Activated T-cell treated with anti-CD3 and anti-CD28 coated beads, Interleukin-2, amount 50 U/mL, for 24 hours (primary cell): ENCODE data around the gene KIZ.

Experiments
- DNase-seq: peaks from one replicate; pipeline ENCODE4 v3.0.0-alpha.2; 2020
- H3K27ac Mint-ChIP-seq: 2 replicates; pipeline ENCODE4 v1.8.0; 2020; ENCODE audit warnings: mild to moderate bottlenecking, mixed read lengths
- H3K27me3 Mint-ChIP-seq: 2 replicates; pipeline ENCODE4 v1.8.0; 2020; ENCODE audit warnings: mixed read lengths
- H3K36me3 Mint-ChIP-seq: 2 replicates; pipeline ENCODE4 v1.8.0; 2020; ENCODE audit warnings: low read depth, mixed read lengths
- H3K4me1 Mint-ChIP-seq: 2 replicates; pipeline ENCODE4 v1.8.0; 2020; ENCODE audit warnings: low read depth, mixed read lengths
- H3K4me3 Mint-ChIP-seq: 2 replicates; pipeline ENCODE4 v1.8.0; 2020; ENCODE audit warnings: mild to moderate bottlenecking, moderate library complexity, mixed read lengths
- H3K9me3 Mint-ChIP-seq: 2 replicates; pipeline ENCODE4 v1.8.0; 2020; ENCODE audit warnings: mixed read lengths

Gene KIZ, protein sequence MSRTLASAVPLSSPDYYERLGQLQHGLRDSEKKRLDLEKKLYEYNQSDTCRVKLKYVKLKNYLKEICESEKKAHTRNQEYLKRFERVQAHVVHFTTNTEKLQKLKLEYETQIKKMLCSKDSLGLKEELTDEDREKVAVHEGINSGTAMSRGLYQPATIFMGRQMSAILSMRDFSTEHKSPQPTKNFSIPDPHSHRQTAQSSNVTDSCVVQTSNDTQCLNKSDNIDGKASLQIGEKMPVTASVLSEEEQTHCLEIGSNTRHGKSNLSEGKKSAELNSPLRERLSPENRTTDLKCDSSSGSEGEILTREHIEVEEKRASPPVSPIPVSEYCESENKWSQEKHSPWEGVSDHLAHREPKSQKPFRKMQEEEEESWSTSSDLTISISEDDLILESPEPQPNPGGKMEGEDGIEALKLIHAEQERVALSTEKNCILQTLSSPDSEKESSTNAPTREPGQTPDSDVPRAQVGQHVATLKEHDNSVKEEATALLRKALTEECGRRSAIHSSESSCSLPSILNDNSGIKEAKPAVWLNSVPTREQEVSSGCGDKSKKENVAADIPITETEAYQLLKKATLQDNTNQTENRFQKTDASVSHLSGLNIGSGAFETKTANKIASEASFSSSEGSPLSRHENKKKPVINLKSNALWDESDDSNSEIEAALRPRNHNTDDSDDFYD

DNA sequence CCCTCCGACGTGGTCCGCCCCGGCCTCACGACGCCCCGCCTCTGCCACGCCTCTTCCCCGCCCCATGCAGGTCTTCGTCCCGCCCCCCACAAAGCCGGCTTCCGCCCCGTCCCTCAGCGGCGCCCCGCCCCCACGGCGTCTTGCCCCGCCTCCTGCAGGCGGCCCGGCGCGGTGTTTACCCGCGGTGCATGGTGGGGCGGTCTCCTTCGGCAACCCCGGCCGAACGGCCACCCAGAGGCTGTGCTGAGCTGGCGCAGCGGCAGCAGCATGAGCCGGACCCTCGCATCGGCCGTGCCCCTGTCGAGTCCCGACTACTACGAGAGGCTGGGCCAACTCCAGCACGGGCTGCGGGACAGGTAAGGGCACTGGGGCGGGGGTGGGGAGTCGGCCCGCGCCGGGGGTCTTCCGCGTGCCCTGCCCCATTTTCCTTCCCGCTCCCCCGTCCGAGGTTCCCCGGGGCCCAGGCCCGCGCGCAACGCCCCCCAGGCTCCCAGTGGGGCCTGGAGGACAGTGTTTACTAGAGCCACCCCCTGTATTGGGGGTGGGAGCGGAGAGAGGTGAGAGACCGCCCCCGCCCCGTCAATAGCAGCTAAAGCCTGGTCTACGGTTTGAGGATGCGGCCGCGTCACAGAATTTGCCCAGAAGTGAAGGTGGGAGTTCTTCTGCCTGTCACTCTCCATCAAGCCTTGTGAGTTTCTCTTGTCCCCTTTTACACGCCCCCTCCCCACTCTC is at the start of gene KIZ:
Gene KIZ (plus strand): TSS at position 234 of the 732 bp plus-strand sequence. CDS start 34 bp downstream, at position 268.
- peaks cover 31% of the 10 kb centered on the region for H3K4me1 Mint-ChIP-seq
- DNase-seq: peak; percentile 99
- H3K27me3 Mint-ChIP-seq: no peaks in the 10 kb centered on the region
- peak within 1 kb of the TSS; percentile 89 for H3K27ac Mint-ChIP-seq
- no peaks in the 10 kb centered on the region for H3K9me3 Mint-ChIP-seq
- peak within 1 kb of the TSS; percentile 87 for H3K4me3 Mint-ChIP-seq
- H3K36me3 Mint-ChIP-seq: peaks cover 6% of the 10 kb centered on the region

DNA sequence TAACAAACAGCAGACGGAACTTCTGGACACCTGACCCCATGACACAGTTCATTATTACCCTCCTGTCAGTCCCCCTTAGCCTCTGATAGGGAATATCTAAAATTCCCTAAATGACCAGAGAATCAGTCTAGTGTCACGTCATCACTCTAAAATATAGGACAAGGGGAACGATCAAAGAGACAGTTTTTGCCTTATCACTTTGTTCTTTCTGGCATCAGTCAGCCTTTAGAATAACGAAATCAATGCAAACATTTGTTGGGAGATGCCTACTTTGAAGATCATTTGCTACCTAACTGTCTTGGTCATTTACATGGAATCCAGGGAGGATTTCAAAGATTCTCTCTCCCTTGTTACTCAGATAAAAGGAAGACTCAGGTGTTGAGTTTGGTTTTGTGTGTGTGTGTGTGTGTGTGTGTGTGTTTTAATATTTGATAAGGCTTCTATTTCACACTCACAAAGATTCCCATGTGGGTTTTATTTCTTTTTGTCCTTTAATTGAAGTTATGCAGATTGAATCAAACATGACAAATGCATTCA is 48.0 kb upstream of the KIZ start:
- H3K9me3 Mint-ChIP-seq: no peaks in the 10 kb centered on the region
- no peaks in the 10 kb centered on the region for H3K36me3 Mint-ChIP-seq
- DNase-seq: no peak
- H3K27me3 Mint-ChIP-seq: peaks cover 52% of the 10 kb centered on the region
- no peak overlapping the region for H3K27ac Mint-ChIP-seq
- no peak overlapping the region for H3K4me3 Mint-ChIP-seq
- peaks cover 2% of the 10 kb centered on the region for H3K4me1 Mint-ChIP-seq

DNA sequence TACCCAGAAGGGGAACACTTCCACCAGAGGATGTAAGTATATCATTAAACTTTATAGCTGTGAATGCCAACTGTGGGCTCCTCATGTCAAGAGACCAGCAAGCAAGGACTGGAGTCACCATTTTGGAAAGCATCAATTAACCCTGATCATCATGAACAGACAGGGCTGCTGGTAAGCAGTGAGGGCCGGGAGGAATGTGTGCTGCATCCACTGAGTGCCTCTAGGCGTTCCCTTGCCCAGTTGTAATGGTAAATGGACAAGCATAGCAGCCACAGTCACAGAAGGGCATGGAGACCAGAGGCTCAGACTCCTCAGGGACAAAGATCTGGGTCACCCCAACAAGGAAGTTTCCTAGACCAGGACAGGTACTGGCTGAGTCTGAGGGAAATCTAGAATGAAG is 43.3 kb upstream of the KIZ start:
- no peaks in the 10 kb centered on the region for H3K36me3 Mint-ChIP-seq
- peaks cover 61% of the 10 kb centered on the region for H3K27me3 Mint-ChIP-seq

DNA sequence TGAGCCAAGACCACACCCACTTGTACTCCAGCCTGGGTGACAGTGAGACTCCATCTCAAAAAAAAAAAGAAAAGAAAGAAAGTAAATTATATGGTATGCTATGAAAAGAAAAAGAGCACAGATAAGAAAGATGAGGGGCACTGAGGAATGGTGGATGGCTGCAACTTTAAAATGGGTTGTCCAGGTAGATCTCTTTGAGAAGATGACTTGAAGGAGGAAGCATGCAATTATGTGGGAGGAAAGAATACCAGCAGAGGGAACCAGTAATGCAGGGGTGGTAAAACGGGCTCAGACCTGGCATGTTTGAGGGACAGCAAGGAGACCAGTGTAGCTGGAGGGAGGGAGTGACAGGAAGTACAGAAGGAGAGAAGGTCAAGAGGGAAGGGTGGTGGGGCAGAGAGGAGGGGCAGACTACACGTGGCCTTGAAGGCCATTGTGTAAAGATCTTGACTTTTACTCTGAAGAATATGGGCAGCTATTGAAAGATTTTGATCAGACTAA is 42.0 kb upstream of the KIZ start:
- no peaks in the 10 kb centered on the region for H3K9me3 Mint-ChIP-seq
- H3K27me3 Mint-ChIP-seq: peaks cover 62% of the 10 kb centered on the region
- H3K36me3 Mint-ChIP-seq: no peaks in the 10 kb centered on the region
- no peak overlapping the region for H3K27ac Mint-ChIP-seq
- no peaks in the 10 kb centered on the region for H3K4me1 Mint-ChIP-seq
- no peak for DNase-seq
- H3K4me3 Mint-ChIP-seq: no peak overlapping the region

More for the DNA sequence above, 43.3 kb upstream of the KIZ start:
- no peak overlapping the region for H3K27ac Mint-ChIP-seq
- no peaks in the 10 kb centered on the region for H3K4me1 Mint-ChIP-seq
- no peak overlapping the region for H3K4me3 Mint-ChIP-seq
- H3K9me3 Mint-ChIP-seq: no peaks in the 10 kb centered on the region
- DNase-seq: no peak

DNA sequence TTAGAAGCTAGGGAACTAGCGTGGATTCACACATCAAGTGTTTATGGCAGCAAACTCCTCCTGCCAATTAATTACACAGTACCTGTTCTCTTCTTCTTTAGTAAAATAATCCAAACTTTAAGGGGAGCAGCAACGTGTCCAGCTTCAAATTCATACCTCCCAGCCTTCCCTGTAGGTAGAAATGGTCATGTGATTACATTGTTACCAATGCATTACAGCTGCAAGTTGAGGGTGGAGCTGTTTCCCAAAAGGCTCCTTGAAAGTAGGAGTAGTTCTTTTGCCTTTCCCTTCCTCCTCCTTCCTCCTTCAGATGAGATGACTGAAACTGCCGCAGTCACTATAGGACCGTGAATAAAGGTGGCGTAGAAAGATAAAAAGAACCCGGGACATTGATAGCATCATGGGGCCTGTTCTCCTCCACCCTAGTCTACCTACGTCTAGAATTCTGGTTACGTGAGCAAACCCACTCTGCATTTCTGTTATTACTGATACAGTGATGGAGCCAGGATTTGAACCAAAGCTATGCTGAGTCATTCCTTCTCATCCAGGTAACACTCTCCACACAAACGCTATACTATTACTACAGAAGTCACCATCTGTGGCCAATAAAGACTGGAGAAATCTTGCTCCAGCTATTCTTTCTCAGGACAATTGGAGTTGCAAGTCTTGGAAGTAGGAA is 37.9 kb upstream of the KIZ start:
- peaks cover 76% of the 10 kb centered on the region for H3K27me3 Mint-ChIP-seq
- H3K27ac Mint-ChIP-seq: no peak overlapping the region
- H3K4me1 Mint-ChIP-seq: no peaks in the 10 kb centered on the region
- no peak overlapping the region for H3K4me3 Mint-ChIP-seq
- DNase-seq: no peak
- no peaks in the 10 kb centered on the region for H3K36me3 Mint-ChIP-seq
- H3K9me3 Mint-ChIP-seq: no peaks in the 10 kb centered on the region

DNA sequence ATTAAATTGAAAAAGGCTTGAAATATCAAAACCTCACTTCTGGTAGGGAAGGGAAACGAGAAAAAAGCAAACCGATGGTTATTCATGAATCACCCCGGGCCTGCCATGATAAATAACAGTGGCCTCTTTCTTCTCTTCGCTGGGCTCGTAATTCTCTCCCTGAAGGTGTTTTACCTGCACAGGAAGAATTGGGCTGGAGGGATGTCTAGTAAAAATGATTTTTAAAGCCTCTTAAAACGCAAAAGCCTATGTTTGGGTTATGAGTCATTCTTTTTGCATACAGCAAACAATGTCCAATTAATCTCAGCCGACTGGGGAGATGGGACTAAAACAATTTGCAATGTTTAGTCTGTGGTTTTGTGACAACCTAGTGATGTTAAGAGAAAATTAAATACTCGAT is 36.5 kb upstream of the KIZ start:
- Mint-ChIP-seq H3K4me1 (no peaks in the 10 kb centered on the region), H3K9me3 (no peaks in the 10 kb centered on the region), H3K27me3 (peaks cover 82% of the 10 kb centered on the region), H3K27ac (no peak overlapping the region), H3K4me3 (no peak overlapping the region), H3K36me3 (no peaks in the 10 kb centered on the region)
- no peak for DNase-seq

DNA sequence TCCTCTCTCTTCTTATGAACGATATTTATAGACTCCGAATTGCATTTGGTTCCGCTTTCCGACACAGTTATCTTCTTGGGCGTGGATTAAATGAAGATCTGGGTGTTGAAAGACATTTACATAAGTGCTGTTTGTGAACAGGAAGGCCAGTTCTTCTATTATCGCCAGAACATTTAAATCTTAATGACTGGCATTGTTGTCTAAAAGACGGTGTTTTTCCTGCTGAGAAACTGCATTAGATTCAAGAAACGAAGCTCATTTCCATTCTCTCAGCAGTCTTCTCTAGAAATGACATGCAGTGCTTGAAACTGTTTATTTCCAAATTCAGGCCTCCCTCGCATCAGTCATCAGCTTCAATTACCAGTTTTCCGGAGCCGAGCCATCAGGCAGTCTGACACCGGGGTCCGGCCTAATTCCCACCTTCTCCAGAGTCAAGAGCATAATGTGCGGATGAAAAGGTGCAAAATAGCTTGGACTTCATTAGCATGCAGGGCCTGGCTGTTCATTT is 35.7 kb upstream of the KIZ start:
- H3K4me3 Mint-ChIP-seq: no peak overlapping the region
- H3K27ac Mint-ChIP-seq: no peak overlapping the region
- no peaks in the 10 kb centered on the region for H3K4me1 Mint-ChIP-seq
- no peaks in the 10 kb centered on the region for H3K36me3 Mint-ChIP-seq
- DNase-seq: no peak
- H3K9me3 Mint-ChIP-seq: no peaks in the 10 kb centered on the region
- peaks cover 82% of the 10 kb centered on the region for H3K27me3 Mint-ChIP-seq

DNA sequence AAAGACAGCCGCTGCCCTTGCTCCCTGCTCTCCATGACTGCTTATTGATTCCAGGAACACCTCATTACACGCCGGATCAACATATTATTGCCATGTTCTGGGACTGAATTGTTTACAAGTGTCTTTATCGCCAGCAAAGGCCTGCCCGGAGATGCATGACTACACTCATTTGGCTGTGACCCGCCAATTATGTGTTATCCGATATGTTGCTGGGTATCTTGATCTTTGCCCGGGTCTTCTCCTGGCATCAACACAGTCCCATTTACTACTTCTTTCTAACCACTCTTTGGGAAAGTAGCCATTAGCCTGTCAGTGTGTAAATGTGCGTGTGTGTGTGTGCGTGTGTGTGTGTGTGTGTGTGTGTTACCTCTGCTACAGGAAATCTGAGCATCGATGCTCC is 35.2 kb upstream of the KIZ start:
- no peaks in the 10 kb centered on the region for H3K9me3 Mint-ChIP-seq
- H3K4me3 Mint-ChIP-seq: no peak overlapping the region
- DNase-seq: no peak
- H3K36me3 Mint-ChIP-seq: no peaks in the 10 kb centered on the region
- H3K27ac Mint-ChIP-seq: no peak overlapping the region
- H3K4me1 Mint-ChIP-seq: no peaks in the 10 kb centered on the region
- H3K27me3 Mint-ChIP-seq: peaks cover 84% of the 10 kb centered on the region

DNA sequence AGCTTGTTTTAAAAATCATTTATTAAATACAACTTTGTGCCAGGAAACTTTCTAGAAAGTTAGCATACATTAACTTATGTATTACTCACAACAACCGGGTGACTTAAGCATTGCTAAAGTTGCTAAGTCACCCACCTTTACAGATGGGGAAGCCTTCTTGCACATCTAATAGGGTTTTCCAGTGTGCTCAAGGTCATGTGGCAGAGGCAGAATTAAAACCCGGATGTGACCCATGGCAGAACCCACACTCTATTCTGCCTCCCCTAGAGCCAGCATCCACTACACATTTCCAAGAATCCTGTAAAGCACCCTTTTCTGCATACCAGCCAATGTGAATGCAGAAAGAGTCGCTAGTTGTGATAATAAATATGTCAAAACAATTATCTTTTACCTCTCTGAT is 33.1 kb upstream of the KIZ start:
- no peaks in the 10 kb centered on the region for H3K4me1 Mint-ChIP-seq
- H3K9me3 Mint-ChIP-seq: no peaks in the 10 kb centered on the region

DNA sequence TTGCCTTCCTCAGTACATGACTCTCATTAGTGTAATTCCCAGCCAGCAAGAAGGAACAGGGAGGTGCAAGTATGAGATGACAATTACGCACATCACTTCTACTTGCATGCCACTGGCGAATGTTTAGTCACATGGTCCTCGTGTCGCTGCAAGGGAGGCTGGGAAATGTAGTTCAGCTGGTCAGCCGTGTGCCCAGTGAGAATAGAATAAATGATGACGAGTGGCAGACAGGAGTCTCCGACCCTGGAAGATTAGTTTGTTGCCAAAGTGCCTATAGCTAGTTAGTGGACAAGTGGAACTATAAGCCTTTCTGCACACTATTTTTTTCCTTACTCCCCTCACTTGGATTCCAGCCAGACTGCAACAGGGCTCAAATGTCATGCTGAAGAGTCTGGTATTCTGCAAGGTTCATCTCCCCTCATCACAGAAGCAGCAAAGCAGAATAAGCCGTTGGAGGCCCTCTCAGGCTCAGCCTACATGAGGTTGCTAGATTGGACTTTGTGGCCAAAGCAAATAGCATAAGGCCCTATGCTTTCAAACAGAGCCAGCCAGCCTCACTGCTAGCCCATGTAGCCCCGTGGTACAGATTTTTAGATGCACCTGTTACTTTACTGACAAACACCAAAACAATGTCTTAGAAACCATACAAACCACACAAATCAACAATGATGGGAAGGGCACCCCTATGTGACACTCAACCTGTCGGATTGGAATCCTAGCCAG is 29.4 kb upstream of the KIZ start:
- Mint-ChIP-seq H3K36me3 (no peaks in the 10 kb centered on the region), H3K27me3 (peaks cover 92% of the 10 kb centered on the region), H3K4me3 (no peak overlapping the region), H3K4me1 (peaks cover 19% of the 10 kb centered on the region), H3K27ac (no peak overlapping the region), H3K9me3 (no peaks in the 10 kb centered on the region)
- no peak for DNase-seq

More for the DNA sequence above, 33.1 kb upstream of the KIZ start:
- H3K36me3 Mint-ChIP-seq: no peaks in the 10 kb centered on the region
- H3K27ac Mint-ChIP-seq: no peak overlapping the region
- H3K27me3 Mint-ChIP-seq: peaks cover 96% of the 10 kb centered on the region
- no peak overlapping the region for H3K4me3 Mint-ChIP-seq
- DNase-seq: no peak

DNA sequence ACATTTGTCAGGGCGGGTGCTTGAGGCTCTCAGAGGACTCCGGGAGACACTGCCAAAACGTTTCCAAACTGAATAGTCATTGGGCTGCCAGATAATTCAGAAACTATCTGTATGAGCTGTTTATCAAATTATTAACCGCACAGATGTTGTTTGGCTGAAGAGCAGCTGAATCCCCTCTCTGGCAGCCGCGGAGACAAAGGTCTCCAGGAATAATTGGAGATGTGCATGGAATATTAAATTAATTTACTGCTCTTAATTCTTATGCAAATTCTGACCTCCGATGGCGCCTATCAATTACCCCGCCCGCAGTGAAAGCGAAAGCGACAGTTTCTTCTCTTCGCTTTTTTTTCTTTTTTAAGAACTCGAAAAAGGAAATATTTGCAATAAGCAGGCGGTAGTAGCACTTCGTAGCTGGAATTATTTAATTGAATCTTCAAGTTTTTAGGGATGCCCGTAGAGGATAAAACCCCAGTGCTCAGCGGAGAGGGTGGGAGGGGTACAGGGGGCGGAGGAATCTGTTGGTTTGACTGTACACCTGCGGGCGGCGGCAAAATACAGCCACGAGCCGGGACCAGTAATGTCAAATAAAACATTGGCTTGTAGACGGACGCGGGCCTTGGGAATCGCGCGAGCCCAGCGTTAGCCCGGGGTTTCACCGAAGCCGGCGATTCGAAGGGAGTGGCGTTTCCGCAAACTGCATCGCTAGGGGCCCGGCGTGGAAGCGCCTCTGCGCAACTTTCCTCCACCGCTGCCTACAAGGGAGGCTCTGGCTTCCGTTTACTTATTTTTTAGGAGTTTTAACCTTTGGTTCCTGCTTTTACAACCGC is 25.9 kb upstream of the KIZ start:
- Mint-ChIP-seq H3K27me3 (peaks cover 95% of the 10 kb centered on the region), H3K36me3 (no peaks in the 10 kb centered on the region), H3K9me3 (no peaks in the 10 kb centered on the region), H3K4me3 (peak overlapping the region; percentile 79), H3K4me1 (peaks cover 43% of the 10 kb centered on the region), H3K27ac (peak overlapping the region; percentile 93)
- peak; percentile 60 for DNase-seq

DNA sequence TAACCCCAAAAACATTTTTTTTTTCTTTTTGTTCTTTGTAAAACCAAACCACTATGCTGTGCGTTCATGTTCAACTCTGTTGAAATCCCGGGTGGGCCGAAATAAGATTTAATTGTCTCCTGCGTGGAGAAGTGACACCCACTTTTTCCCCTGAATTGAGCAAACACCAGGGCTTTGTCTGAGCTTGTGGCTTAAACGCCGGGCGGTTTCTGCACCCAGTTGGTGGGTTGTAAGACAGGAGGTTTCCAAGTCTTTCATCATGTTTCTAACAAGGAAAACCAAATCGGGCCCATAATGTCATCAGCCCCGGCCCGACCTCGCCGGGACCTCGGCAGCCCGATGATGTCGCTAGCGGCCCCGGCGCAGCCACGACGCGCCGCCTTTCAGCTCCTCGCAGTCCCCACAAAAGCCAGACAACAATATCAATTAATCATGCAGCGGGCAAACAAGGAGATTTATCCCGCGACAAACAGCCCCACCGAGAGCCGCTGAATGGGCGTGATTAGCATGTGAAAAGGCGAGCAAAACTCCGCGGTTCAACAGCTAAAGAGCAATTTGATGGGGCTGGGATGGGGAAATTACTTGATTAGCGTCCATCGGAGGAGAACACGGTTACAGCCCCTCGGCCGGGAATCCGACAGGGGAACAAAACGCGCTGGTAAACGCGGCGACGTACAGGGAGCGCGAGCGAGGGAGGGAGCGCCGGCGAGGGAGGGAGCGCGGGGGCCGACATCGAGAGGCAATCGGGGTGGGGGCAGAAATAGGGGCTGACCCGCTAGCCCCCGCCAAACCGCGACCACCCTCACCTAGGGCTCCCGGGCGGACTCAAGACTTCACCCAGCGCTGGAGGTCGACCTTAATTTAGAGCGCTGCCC is 25.1 kb upstream of the KIZ start:
- H3K9me3 Mint-ChIP-seq: no peaks in the 10 kb centered on the region
- DNase-seq: peak; percentile 46
- peaks cover 46% of the 10 kb centered on the region for H3K4me1 Mint-ChIP-seq
- peaks cover 92% of the 10 kb centered on the region for H3K27me3 Mint-ChIP-seq
- H3K4me3 Mint-ChIP-seq: peak overlapping the region; percentile 79
- H3K27ac Mint-ChIP-seq: peak overlapping the region; percentile 93
- H3K36me3 Mint-ChIP-seq: no peaks in the 10 kb centered on the region
